ENCODE results near the gene KCNK16. TPM values are rescaled to one million over a fixed set of nuclear protein-coding genes. Genes with fewer than 3 reads are reported as not detected.

The KCNK16 gene
- total and polyA plus RNA-seq, 10 of the 15 experiments (the other 5 are each of a cell fraction or from before 2014, with no cell fraction given): not detected

DNA sequence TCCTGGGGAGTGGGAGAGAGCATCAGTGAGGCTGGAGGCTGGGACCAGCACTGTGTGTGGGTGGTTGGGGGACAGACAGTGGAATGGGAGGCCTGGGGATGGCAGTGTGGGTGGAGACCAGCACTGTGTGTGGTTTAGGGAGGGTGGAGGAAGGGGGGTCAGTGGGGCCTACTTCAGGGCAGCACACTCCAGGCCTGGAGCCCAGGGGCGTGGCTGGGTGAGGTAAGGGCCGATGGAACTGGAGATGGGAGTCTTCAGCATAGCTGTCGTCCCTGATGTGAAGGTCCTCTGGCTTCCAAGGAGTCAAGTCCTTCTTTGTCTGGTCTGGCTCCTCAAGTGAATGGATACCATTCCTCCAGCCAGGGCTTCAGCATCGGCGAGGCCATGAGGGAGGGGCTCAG is 26.9 kb downstream of the KCNK16 start:
- Histone ChIP-seq H4K20me1 (ENCODE audit: control insufficient read depth, insufficient read depth) (no peaks in the 10 kb centered on the region), H2AFZ (ENCODE audit: control insufficient read depth, low read depth, low read length) (no peak overlapping the region)

More for the DNA sequence above, 26.9 kb downstream of the KCNK16 start:
- Histone ChIP-seq H3K36me3 (ENCODE audit: control insufficient read depth in 2 of 2, insufficient read depth in 2 of 2, low read length in 1 of 2) (no peaks in the 10 kb centered on the region), H3K4me3 (no peak overlapping the region), H3K9ac (ENCODE audit: control insufficient read depth, insufficient read depth, low read length) (no peak overlapping the region), H3K4me2 (ENCODE audit: control insufficient read depth, insufficient read depth) (no peak overlapping the region), H3K79me2 (ENCODE audit: control insufficient read depth, insufficient read depth, low read length) (no peaks in the 10 kb centered on the region), H3K27ac (ENCODE audit: control insufficient read depth, insufficient read depth) (no peak overlapping the region), H3K4me1 (ENCODE audit: control insufficient read depth, insufficient read depth, low read length) (no peaks in the 10 kb centered on the region), H3K27me3 (replicated peaks in 1 of 2; ENCODE audit: control insufficient read depth in 2 of 2, insufficient read depth in 2 of 2, low read length in 1 of 2) (peaks cover 0 to 5% of the 10 kb centered on the region in 2 experiments; a peak in 3 of 4 replicates), H3K9me3 (replicated peaks; ENCODE audit: control insufficient read depth, insufficient read depth, low read length) (no peaks in the 10 kb centered on the region)
- FAIRE-seq (no peak), DNase-seq (ENCODE audit: low read depth, low spot score) (no peak), ATAC-seq (no peak)
- intact Hi-C loops (cut with micrococcal nuclease; ENCODE audit: unreplicated experiment): no loop called here
- RAD21 ChIA-PET (ENCODE audit: unreplicated experiment): no interaction called here
- POLR2A ChIA-PET: interaction anchor here (0.5 kb wide), 1 partner anchor 94 kb away, joined by 4 read pairs; no protein-coding TSS in a partner anchor
- no TSS peak for BruUV-seq (replicated peaks)
- 63% methylated on average over 5 of the region's 5 CpGs for WGBS (ENCODE audit: insufficient coverage, insufficient replicate concordance, low lambda C conversion rate, missing lambda C conversion rate)
- CTCF ChIA-PET: interaction anchor here (1.0 kb wide), 1 partner anchor 129 kb away, joined by 3 read pairs; no protein-coding TSS in a partner anchor
- in situ Hi-C loops (cut with MboI): no loop called here
- SMC1A ChIA-PET (ENCODE audit: uncharacterized antibody, unreplicated experiment): no interaction called here
- TF ChIP-seq RCOR1 (conservative IDR thresholded peaks at IDR 0.05; ENCODE audit: low read depth, low read length) (no peak), TAF1 (IDR thresholded peaks at IDR 0.05; ENCODE audit: borderline replicate concordance, low read depth, low read length) (no peak), RUNX3 (IDR thresholded peaks at IDR 0.05; ENCODE audit: low read length) (no peak)
- TF ChIP-seq, protein P1, sequence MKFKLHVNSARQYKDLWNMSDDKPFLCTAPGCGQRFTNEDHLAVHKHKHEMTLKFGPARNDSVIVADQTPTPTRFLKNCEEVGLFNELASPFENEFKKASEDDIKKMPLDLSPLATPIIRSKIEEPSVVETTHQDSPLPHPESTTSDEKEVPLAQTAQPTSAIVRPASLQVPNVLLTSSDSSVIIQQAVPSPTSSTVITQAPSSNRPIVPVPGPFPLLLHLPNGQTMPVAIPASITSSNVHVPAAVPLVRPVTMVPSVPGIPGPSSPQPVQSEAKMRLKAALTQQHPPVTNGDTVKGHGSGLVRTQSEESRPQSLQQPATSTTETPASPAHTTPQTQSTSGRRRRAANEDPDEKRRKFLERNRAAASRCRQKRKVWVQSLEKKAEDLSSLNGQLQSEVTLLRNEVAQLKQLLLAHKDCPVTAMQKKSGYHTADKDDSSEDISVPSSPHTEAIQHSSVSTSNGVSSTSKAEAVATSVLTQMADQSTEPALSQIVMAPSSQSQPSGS (IDR thresholded peaks at IDR 0.05; ENCODE audit: low read length): no peak
- TF ChIP-seq, protein P2, sequence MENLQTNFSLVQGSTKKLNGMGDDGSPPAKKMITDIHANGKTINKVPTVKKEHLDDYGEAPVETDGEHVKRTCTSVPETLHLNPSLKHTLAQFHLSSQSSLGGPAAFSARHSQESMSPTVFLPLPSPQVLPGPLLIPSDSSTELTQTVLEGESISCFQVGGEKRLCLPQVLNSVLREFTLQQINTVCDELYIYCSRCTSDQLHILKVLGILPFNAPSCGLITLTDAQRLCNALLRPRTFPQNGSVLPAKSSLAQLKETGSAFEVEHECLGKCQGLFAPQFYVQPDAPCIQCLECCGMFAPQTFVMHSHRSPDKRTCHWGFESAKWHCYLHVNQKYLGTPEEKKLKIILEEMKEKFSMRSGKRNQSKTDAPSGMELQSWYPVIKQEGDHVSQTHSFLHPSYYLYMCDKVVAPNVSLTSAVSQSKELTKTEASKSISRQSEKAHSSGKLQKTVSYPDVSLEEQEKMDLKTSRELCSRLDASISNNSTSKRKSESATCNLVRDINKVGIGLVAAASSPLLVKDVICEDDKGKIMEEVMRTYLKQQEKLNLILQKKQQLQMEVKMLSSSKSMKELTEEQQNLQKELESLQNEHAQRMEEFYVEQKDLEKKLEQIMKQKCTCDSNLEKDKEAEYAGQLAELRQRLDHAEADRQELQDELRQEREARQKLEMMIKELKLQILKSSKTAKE (IDR thresholded peaks at IDR 0.05; ENCODE audit: low read depth, poor library complexity, severe bottlenecking): no peak
- TF ChIP-seq, protein P3, sequence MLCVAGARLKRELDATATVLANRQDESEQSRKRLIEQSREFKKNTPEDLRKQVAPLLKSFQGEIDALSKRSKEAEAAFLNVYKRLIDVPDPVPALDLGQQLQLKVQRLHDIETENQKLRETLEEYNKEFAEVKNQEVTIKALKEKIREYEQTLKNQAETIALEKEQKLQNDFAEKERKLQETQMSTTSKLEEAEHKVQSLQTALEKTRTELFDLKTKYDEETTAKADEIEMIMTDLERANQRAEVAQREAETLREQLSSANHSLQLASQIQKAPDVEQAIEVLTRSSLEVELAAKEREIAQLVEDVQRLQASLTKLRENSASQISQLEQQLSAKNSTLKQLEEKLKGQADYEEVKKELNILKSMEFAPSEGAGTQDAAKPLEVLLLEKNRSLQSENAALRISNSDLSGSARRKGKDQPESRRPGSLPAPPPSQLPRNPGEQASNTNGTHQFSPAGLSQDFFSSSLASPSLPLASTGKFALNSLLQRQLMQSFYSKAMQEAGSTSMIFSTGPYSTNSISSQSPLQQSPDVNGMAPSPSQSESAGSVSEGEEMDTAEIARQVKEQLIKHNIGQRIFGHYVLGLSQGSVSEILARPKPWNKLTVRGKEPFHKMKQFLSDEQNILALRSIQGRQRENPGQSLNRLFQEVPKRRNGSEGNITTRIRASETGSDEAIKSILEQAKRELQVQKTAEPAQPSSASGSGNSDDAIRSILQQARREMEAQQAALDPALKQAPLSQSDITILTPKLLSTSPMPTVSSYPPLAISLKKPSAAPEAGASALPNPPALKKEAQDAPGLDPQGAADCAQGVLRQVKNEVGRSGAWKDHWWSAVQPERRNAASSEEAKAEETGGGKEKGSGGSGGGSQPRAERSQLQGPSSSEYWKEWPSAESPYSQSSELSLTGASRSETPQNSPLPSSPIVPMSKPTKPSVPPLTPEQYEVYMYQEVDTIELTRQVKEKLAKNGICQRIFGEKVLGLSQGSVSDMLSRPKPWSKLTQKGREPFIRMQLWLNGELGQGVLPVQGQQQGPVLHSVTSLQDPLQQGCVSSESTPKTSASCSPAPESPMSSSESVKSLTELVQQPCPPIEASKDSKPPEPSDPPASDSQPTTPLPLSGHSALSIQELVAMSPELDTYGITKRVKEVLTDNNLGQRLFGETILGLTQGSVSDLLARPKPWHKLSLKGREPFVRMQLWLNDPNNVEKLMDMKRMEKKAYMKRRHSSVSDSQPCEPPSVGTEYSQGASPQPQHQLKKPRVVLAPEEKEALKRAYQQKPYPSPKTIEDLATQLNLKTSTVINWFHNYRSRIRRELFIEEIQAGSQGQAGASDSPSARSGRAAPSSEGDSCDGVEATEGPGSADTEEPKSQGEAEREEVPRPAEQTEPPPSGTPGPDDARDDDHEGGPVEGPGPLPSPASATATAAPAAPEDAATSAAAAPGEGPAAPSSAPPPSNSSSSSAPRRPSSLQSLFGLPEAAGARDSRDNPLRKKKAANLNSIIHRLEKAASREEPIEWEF (IDR thresholded peaks at IDR 0.05; ENCODE audit: insufficient replicate concordance, low read depth, low read length): no peak

Data from GM12878 (cell line).